ENCODE results near the gene DDR2. TPM values are rescaled to one million over a fixed set of nuclear protein-coding genes. Genes with fewer than 3 reads are reported as not detected.

The DDR2 gene
- polyA plus RNA-seq, 3 donors: 0.07 TPM; not detected in 2

DNA sequence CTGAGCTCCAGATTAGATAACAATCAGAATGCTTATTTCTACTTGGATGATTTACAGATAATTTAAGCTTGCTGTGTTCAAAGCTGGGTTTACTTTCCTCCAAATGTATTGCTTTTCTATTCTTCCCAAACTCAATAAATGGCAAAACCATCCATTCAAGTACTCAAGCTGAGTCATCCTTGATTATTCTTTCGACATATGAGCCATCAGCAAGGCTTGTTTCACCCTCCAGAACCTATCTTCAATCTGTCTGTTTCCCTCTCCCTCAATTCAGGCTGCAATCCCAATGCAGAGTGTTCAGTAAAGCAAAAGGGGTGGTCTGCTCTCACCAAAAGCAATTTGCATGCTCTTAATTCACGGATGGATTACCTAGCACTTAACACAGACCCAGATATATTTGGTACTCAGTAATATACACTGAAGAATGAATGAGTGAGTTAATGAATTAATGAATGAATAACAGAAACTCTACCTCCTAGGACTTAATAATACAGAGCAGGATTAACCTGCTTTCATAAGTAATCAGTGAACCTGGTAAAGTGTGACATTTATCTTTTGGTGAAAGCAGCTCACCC lies 41.9 kb downstream of the DDR2 start:
- peaks cover 0 to 5% (median 0%) of the 10 kb centered on the region in 3 donors for H3K27me3 Mint-ChIP-seq (ENCODE audit: low read depth in 3 of 3)
- no peaks in the 10 kb centered on the region for H3K79me2 ChIP-seq (ENCODE audit: insufficient read depth, low read length)
- no peak overlapping the region for H3K27ac ChIP-seq (ENCODE audit: low read depth in 1 of 2, low read length in 2 of 2)
- H3K4me3 ChIP-seq (replicated peaks in 1 of 3; ENCODE audit: low read depth in 2 of 3, low read length in 3 of 3): no peak overlapping the region
- no peak overlapping the region for H3K9ac ChIP-seq (ENCODE audit: insufficient read depth, low read length, poor library complexity, severe bottlenecking)
- no peaks in the 10 kb centered on the region for H3K36me3 ChIP-seq (replicated peaks in 1 of 2; ENCODE audit: control insufficient read depth in 1 of 2, insufficient read depth in 2 of 2, low read length in 2 of 2)
- H2AFZ ChIP-seq (ENCODE audit: insufficient read depth, low read depth, low read length, poor library complexity, severe bottlenecking): no peak overlapping the region
- no peak for TF ChIP-seq CTCF (IDR thresholded peaks at IDR 0.05)
- no peaks in the 10 kb centered on the region for H3K27me3 ChIP-seq (ENCODE audit: control insufficient read depth in 2 of 2, insufficient read depth in 2 of 2, low read length in 2 of 2)
- H3K4me3 Mint-ChIP-seq: no peak overlapping the region
- intact Hi-C loops (cut with micrococcal nuclease): no loop called here
- no peaks in the 10 kb centered on the region for H3K4me1 Mint-ChIP-seq
- H4K20me1 ChIP-seq (ENCODE audit: insufficient read depth, low read length): no peaks in the 10 kb centered on the region
- no peak for DNase-seq
- H3K27ac Mint-ChIP-seq: no peak overlapping the region
- H3K9me3 ChIP-seq (replicated peaks in 1 of 2; ENCODE audit: control insufficient read depth in 1 of 2, insufficient read depth in 1 of 2, low read length in 2 of 2): no peaks in the 10 kb centered on the region
- H3K4me2 ChIP-seq (replicated peaks; ENCODE audit: extremely low read depth, low read length, poor library complexity, severe bottlenecking): no peak overlapping the region
- H3K36me3 Mint-ChIP-seq: no peaks in the 10 kb centered on the region
- WGBS (ENCODE audit: insufficient coverage): 90% methylated on average over 1 of the region's 2 CpGs
- H3K9me3 Mint-ChIP-seq: peaks cover 0 to 11% (median 0%) of the 10 kb centered on the region in 7 donors
- no peaks in the 10 kb centered on the region for H3K4me1 ChIP-seq (ENCODE audit: control insufficient read depth in 1 of 2, insufficient read depth in 2 of 2, low read length in 2 of 2)

DNA sequence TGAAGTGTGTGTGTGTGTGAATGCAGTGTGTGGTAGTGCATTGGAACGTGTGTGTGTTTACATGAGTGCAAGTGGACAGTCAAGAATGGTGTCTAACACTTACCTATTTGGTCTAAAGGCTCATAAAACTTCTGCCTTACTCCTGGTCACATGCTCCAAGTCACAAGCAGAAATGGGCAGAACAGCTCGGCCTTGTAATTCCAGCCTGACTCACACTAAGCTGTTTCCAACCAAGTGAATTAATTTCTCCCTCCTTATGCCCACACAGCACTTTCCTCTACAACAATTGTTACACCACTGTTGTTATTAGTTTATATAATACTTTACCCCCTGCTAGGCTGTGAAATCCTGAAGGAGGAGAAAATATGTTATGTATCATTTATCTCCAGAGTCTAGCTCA lies 43.8 kb downstream of the DDR2 start:
- WGBS (ENCODE audit: insufficient coverage): no CpG with 5 or more reads among the region's 2 CpGs
- H3K4me2 ChIP-seq (replicated peaks; ENCODE audit: extremely low read depth, low read length, poor library complexity, severe bottlenecking): no peak overlapping the region

More for the DNA sequence above, 43.8 kb downstream of the DDR2 start:
- no peaks in the 10 kb centered on the region for H3K4me1 ChIP-seq (ENCODE audit: control insufficient read depth in 1 of 2, insufficient read depth in 2 of 2, low read length in 2 of 2)
- no peaks in the 10 kb centered on the region for H3K36me3 ChIP-seq (replicated peaks in 1 of 2; ENCODE audit: control insufficient read depth in 1 of 2, insufficient read depth in 2 of 2, low read length in 2 of 2)
- H3K4me3 ChIP-seq (replicated peaks in 1 of 3; ENCODE audit: low read depth in 2 of 3, low read length in 3 of 3): no peak overlapping the region
- Mint-ChIP-seq H3K4me3 (no peak overlapping the region), H3K4me1 (no peaks in the 10 kb centered on the region), H3K27me3 (ENCODE audit: low read depth in 3 of 3) (peaks cover 0 to 3% (median 0%) of the 10 kb centered on the region in 3 donors), H3K36me3 (no peaks in the 10 kb centered on the region), H3K9me3 (peaks cover 0 to 11% (median 0%) of the 10 kb centered on the region in 7 donors), H3K27ac (no peak overlapping the region)
- no peak overlapping the region for H3K9ac ChIP-seq (ENCODE audit: insufficient read depth, low read length, poor library complexity, severe bottlenecking)
- no peak for DNase-seq
- no peaks in the 10 kb centered on the region for H4K20me1 ChIP-seq (ENCODE audit: insufficient read depth, low read length)
- intact Hi-C loops (cut with micrococcal nuclease): no loop called here
- H3K27ac ChIP-seq (ENCODE audit: low read depth in 1 of 2, low read length in 2 of 2): no peak overlapping the region
- H2AFZ ChIP-seq (ENCODE audit: insufficient read depth, low read depth, low read length, poor library complexity, severe bottlenecking): no peak overlapping the region
- TF ChIP-seq CTCF (IDR thresholded peaks at IDR 0.05): no peak
- H3K9me3 ChIP-seq (replicated peaks in 1 of 2; ENCODE audit: control insufficient read depth in 1 of 2, insufficient read depth in 1 of 2, low read length in 2 of 2): no peaks in the 10 kb centered on the region
- no peaks in the 10 kb centered on the region for H3K27me3 ChIP-seq (ENCODE audit: control insufficient read depth in 2 of 2, insufficient read depth in 2 of 2, low read length in 2 of 2)
- no peaks in the 10 kb centered on the region for H3K79me2 ChIP-seq (ENCODE audit: insufficient read depth, low read length)

All from CD14-positive monocyte (primary cell).